ENCODE data around the gene MSL3B.

Gene MSL3B

DNA sequence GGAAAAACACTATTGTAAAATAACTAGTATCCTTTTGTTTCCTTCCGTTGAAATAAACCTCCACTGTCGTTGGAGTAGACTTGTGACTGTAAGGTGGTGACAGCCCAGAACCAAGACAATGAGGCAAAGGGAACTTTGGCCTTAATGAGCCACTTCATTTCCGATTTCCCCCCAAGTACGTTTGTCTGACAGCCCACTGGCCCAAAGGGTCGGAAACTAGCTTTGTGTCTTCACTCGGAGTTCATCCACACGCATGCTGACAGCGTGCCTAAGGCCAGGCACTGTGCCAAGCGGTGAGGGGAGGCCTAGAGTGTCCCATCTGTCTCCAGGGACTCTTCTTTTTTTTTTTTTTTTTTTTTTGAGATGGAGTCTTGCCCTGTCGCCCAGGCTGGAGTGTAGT is 34.8 kb downstream of the MSL3B start:
- no peak for DNase-seq (ENCODE audit: low read depth, low spot score)

DNA sequence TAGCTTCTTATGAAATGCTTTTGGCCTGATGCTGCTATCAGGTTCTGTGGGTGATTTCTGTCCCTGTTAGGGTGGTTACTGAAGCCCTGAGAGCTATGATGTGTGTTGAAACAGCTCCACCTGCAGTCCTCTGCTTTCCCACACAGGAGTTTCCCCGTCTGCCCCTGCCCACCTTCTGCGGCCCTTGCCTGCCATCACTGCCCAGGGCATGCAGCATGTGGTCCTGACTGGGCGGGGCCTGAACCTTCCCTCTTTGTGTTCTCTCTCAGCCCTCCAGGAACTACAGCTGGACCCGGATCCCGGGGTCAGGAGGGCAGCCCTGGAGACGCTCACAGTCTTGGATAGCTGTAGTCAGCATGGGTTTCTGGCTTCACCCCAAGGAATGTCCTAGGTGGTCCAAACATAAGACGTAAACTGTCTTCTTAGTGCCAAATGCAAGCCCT is 35.3 kb downstream of the MSL3B start:
- DNase-seq (ENCODE audit: low read depth, low spot score) = no peak

DNA sequence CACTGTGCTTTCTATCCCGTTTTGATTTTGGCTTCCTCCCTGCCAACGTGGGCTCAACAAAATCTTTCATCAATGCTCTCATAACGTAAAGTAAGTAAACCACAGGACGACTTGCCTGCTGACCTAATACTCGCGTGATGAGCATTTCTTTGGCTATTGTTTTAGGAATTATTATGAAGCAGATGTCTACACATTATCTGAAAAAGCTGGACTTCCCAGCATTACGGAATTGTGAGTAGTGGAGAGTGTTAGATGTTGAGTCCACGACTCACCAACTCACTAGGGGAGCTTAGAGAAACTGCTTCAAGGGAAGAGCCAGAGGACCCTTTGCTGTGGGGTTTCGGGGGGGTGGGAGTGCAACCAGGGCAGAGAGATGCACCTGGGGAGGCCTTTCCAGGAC is 35.8 kb downstream of the MSL3B start:
- DNase-seq (ENCODE audit: low read depth, low spot score) = no peak

DNA sequence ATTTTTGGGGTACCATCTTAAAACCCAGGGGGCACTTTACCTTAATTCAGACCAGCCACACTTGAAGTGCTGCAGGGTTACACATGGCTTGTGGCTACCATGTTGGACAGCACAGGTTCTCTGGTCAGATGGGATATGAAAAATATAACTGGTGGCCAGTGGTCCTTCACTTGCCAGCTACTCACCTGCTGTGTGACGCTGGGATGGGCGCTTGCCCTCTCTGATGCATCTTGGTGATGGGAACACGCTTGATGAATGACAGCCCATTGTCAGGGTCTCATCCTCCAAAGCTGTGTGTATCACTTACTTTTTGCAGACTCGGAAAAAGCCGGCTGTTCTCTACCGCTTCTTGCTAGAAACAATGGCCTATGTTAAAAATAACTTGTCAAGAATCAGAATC is 36.3 kb downstream of the MSL3B start:
- no peak for DNase-seq (ENCODE audit: low read depth, low spot score)

DNA sequence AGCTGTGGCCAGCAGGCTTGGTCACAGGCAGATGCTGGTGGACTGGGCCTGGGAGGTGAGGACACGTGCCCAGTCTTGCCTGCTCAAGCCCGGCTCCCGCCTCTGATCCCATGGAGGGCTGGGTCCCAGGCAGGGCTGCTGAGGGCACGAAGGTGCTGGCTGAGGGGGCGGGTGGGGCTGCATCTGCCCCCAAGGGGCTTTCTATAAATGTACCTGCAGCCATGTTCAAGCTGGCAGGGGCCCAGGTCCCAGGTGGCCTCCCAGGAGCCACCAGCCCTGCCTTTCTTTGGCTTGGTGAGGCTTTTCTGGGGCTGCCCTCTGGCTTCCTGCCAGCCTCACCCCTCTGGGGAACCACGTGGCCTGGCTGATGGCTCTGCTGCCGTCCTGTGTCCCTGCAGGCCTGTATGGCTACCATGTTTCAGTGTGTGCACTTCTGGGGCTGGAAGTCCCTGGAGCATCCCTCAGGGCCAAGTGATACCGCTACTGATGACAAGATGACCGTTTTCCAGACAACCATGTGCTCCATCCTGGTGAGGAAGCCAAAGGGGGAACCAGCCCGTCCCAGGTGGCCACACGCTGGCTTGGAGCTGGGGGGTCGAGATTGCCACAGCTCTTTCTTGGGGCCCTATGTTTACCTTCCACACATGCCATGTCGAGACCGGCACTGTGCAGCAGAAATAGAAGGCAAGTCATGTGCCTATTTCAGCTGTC is 37.0 kb downstream of the MSL3B start:
- no peak for DNase-seq (ENCODE audit: low read depth, low spot score)

DNA sequence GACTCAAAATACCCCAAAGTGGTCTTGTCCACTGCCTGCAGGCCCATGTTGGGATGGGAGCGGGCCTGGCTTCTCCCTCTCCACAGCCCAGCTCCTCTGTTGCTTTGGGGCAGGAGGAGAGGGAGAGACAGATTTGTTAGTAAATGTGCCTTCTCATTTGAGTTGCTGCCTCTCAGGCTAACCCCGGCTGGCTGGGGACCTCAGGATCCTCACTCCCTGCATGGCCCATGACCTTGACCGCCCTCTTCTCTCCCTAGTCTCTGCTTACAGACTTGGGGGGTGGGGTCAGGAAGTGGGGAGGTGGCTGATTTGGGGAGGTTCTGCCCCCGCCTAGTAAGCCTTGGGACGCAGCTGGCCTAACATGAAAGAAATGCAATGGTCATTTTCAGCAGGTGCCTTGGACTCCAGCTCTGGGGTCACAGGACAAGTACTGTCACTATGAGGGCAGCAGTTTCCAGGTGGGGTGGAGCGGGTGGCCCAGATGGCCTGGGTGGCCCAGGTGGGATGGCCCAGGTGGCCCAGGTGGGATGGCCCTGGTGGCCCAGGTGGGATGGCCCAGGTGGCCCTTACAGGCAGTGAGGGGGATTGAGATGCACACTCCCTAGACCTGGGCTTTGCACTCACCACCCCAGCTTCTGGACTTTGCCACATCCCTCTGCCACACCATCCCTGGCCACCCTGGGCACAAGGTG is 37.9 kb downstream of the MSL3B start:
- no peak for DNase-seq (ENCODE audit: low read depth, low spot score)

DNA sequence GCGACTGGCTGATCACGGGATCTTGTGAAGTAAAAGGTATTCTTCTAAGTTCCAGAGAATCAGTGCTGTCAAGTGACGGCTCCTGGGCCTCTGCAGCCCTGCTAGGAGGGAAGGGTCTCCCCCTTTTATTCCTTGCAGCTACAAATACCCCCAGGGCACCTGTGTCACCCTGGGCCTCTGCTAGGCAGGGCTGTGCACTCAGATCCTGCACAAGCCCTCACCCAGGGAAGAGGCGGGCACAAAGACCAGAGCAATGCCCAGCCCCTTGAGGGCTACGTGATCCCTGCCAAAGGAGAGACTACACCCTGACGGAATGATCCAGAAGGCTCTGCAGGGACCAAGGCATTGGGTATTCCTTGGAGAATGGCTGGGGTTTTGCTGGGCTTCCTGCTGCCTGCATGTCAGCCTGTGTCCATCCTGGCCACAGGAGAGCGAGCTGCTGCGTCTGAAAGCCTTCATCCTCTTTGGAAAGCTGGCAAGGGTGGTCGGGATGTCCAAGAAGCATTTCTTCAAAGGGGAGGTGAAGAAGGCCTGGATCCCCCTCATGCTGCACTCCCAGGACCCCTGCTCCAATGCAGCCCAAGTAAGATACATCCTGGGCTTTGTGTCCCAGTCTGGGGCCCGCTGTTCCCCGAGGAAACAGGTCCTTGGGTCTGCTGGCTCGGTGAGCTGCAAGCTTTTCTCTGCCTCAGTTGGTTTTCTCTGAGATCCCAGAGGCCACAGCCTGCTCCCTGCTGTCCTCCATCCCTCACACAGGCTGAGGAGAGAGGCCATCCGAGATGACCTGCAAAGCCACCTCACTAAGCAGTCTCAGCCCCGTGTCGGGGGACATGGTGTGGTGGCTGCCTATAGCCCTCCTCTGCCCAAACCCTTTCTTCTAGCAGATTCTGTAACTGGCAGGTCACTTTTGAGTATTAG is 38.7 kb downstream of the MSL3B start:
- DNase-seq (ENCODE audit: low read depth, low spot score) = no peak

DNA sequence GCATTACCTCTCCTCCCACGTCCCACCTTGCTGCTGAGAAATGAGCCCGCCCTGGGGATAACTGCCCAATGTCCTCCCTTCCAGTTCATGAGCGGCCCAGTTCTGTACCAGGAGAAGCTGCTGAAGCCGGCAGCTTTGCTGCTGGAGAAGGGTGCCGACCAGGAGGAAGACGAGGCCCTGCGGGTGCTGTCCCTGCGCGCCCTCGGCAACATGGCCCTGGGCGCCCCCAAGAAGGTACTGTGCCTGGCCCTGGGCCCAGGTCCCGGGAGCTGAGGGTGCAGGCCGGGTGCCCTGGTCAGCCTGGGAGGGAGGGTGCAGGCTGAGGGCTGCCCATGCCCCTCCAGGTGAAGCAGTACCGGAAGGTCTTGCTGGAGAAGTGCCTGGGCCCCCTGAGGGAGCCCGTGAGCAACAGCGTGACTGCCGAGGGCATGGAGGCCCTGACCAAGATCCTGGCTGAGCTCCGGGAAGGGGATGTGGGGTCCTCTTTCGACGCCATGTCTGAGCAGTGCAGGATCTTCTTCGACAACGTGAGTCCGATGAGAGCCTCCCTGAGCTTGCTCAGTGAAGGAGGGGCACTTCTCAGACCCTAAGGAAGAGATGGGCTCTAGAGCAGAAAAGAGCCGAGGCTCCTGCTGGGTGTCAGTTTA is 39.5 kb downstream of the MSL3B start:
- no peak for DNase-seq (ENCODE audit: low read depth, low spot score)

DNA sequence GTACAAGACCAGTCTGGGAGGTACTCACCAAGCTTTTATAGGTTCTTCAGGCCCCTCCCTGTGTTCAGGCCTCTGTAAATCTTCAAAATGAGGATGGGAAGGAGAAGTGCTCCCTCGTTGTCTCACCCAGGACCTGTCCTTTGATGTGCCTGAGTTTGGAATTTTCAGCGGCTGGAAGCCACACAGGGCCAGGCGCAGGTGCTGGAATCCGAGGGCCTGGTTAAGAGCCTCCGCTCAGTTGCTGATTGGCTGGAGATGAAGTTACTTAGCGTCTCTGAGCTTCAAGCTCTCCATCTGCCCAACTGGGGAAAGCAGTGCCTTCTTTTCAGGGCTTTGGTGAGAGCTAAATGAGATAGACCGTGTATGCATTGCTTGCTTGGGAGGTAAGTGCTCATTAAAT is 43.8 kb downstream of the MSL3B start:
- DNase-seq (ENCODE audit: low read depth, low spot score) = no peak

DNA sequence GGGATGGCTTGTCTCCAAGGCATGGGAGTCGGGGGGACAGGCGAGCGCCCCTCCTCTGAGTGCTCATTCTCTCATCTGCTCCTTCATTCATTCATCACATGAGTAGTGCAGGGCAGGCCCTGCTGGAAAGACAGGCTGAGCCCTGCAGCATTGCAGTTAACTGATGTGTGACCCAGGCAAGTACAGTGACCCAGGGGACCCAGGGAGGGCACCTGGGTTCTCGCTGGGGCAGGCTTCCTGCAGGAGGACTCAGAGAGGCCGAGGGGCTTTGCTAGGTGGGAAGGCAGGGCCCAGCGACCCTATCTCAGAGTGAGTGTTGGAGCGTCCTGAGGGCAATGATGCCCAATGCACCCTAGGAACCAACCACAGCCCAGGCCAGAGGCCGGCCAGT is 44.5 kb downstream of the MSL3B start:
- no peak for DNase-seq (ENCODE audit: low read depth, low spot score)

DNA sequence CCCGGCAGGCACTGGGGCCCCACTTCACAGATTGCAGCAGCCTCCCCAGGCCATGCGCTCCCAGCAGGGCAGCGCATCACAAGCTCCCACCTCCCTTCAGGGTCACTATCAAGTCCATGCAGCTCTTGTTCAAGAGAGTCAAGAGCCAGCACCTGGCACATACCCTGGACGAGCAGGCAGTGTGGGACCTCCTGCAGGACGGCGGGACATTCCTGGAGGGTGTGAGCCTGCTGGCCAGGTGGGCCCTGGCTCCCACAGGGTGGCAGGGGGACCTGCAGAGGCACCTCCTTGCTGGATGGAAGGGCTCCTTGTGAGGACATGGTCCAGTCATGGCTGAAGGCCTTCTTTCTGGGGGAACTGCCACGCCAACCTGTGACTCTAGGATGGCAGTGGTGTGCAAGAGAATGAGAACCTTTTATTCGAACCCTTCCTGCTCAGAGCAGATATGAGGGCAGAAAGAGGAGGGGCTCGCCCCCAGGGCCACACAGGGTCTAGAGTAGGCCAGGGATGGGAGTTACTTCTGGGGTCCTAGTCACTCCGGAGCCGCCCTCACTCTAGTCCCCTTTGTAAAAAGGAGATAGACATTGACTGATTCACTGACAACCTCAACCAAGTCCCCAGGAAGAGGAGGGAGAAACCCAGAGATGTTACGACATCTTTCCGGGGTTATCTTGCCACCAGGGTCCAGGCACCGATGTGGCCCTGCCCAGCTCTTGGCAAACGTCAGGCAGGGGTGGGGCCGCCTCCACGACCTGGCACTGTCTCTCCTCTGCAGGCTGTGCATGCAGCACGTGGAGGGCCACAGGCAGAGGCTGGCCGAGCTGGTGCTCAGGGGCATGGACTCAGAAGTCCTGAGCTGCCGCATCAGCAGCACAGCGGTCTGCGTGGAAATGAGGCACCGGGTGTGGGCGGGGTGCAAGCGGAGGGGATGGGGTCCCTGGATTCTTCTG is 45.1 kb downstream of the MSL3B start:
- DNase-seq (ENCODE audit: low read depth, low spot score) = no peak

DNA sequence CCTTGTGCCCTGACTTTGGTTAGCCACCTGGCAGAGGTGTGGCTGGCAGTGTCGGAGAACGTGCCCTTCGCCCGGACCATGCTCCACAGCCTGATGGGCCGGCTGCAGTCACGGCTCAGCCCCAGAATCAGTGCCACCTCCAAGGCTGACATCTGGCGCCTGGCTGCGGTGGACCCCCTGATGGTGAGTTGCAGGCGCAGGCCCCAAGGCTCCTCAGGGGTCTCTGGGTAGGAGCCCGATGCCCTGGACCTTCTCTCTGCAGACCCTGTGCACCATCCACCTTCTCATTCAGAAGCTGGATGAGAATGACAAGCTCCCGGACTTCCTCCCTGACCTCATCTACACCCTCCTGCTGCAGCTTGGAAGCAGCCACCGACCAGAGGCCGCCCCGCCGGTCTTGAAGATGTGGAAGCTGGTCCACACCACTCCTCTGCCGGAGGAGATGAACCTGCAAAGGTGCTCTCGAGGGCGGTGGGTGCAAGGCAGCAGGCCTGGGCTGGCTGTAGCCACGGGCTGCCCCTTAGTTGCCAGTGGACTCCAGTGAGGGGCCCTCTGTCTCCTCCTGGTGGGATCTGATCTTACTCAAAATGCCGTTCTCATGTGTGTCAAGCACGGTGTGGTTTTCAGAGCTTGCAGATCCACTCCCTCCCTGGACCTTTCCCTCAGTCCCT is 46.0 kb downstream of the MSL3B start:
- DNase-seq (ENCODE audit: low read depth, low spot score) = no peak

DNA sequence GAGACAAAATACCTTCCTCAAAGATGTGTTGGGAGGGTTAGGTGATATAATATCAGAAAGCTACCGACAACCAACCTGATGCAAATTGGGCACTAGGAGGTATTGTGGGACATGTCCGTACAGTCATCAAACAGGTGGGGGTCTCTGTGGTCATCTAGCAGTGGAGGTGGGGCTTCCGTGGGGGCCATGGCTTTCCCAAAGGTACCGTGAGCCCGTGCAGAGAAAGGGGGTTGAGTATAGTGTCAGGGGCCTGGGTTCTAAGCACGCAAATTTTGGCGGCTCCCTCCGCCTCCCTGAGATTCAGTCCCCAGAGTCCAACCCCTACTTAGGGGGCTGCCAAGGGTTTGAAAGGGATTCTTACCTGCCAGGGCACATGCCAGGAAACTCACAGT is 46.5 kb downstream of the MSL3B start:
- DNase-seq (ENCODE audit: low read depth, low spot score) = no peak

DNA sequence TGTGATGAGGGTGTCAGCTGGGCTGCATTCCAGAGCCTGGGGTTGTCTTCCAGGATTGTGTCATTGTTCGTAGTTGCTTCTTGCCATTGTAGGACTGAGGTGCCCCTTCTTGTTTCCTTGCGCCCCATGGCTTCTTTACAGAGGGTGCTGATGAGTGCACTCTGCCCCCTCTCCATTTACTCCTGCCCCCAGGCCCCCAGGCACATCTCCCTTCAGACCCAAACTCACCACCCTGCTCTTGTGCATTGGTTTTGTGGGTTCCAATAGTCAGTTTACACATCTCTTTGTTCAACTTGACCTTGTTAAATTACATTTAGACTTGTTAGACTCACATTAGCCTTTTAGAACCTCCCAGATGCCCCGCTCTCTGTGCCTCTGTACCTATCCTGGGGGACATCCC is 47.0 kb downstream of the MSL3B start:
- DNase-seq (ENCODE audit: low read depth, low spot score) = no peak

DNA sequence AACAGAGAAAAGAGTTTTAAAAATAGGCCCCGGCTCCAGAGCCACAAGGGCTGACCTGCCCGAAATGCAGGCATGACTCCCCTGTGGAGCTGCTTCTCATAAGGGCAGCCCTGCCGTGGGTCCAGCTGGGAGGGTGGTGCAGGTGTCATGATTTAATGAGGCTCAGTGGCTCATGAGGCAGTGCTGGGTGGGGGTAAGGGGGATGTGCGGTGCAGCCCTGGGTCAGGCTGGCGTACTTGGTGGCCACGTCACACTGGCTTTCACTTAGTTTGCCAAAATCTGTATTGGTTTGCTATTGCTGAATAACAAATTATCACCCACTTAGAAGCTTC is 47.4 kb downstream of the MSL3B start:
- no peak for DNase-seq (ENCODE audit: low read depth, low spot score)

DNA sequence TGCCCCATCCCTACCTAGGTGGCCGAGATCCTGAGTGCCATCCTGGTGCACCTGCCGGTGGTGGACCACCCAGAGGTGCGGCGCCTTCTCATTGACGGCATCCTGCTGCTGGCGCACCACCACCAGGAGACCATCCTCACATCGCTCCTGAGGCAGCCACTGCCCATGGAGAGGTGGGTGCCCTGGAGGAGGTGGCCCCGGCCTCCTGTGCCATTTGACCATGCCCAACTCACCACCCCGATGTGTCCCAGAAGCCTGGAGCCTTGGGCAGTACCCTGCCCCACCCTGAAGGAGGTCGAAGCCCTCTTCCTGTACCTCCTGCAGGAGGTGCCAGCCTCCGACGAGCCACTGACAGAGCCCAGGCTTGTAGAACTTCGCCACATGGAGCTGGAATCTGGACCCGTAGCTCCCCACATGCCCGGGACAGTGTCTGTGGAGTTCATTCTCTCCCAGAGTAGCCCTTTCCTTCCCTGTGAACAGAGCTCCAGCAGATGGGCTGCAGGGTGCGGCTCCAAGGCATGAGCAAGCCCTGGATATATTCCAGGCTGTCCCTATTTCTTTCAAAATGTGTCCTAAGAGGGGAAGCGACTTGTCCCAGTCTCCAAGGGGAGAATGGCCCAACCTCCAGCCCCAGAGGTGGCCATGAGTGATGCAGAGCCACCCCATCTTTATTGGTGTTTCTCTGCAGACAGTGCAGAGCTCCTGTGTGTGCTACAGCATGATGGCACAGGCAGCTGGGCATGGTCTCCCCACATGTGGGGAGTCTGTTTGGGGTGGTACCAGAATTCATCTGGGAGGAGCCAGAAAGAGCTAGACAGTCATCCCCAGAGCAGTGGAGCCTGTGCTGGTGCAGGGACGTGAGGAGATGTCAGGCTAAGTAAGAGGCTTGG is 48.1 kb downstream of the MSL3B start:
- no peak for DNase-seq (ENCODE audit: low read depth, low spot score)

DNA sequence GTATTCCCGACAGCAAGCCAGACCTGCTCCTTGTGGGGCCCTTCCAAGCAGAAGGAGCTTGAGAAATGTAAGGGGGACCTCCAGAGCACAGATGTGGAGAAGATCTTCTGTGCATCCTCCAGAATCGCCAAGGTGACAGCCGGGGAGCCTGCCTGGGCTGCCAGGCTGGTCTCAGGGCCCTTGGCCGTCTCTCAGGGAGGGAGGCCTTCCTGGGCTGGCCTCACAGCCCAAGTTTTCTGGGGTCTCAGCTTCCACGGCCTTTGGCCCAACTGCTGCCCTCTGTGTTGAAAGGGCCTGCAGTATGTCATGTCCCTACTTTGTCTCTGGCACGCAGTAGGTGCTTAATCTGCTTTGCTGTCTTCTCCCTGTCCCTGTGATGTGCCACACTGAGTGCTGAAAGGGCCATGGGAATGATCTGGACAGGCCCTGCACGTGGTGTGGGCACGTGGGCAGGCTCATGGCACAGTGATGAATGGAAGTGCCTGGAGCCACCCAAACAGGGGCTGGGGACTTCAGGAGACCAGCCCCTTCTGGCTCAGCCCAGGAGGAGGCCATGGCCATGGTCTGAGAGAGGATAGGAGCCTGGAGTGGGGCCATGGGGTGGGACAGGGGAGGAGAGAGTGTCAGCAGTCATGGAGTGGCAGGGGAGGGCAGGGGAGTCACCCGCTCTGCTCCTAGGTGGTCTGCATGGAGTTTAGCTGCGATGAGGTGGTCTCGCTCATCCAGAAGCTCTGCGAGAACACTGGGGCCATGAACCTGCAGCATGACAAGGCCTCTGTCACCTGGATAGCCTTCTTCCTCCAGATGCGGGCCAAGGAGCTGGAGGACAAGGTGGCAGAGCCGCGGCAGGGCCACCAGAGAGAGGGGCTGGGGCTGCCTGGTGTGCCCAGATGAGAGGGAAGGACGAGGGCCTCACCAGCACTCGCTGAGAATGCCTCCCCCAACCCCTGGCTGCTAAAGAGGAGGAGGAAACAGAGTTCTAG is 49.3 kb downstream of the MSL3B start:
- no peak for DNase-seq (ENCODE audit: low read depth, low spot score)

DNA sequence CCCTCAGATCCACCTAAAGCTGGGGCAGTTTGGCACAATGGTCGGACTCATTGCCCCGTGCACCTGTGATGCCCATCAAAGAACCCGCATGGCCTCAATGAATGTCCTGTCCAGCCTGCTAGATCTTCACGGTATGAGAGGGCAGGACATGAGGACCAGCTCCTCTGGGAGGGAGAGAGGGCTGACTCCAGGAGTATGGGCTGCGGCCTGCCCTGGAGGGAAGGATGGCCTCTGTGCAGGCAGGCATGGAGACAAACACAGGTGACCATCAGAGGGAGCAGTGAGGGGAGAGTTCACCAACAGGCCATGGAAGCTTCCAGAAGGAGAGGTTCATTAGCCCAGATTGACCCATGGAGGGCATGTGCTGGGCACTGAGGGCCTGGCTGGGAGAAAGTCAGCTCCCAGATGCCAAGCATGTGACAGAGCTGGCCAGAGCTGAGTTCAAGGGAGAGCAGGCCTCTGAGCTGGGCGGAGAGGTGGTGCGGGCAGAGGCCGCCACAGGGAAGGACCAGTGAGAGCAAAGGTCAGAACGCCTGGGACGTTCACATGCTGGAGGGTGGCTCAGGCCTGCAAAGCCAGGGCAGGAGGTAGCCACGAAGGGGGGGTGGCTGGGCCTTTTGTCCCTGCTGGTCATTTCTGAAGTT is 50.1 kb downstream of the MSL3B start:
- DNase-seq (ENCODE audit: low read depth, low spot score) = no peak

Measured in activated CD4-positive, CD25-positive, alpha-beta regulatory T cell treated with anti-CD3 and anti-CD28 coated beads, Interleukin-2, amount 50 U/mL, for 16 hours (primary cell).